ENCODE measurements around the gene SMIM29. TPM values are rescaled to one million over a fixed set of nuclear protein-coding genes. Genes with fewer than 3 reads are reported as not detected.
A peak's percentile ranks its signal among the peaks of the same experiment; 100 is the strongest.
"Not testable (repeated sequence)": the region's sequence is repeated elsewhere in the genome, so short reads cannot be mapped to it uniquely, and the experiment has no call there.

SMIM29 gene
- total and polyA plus RNA-seq, 11 donors: 18.4 to 50.4 (median 31.3) TPM

DNA sequence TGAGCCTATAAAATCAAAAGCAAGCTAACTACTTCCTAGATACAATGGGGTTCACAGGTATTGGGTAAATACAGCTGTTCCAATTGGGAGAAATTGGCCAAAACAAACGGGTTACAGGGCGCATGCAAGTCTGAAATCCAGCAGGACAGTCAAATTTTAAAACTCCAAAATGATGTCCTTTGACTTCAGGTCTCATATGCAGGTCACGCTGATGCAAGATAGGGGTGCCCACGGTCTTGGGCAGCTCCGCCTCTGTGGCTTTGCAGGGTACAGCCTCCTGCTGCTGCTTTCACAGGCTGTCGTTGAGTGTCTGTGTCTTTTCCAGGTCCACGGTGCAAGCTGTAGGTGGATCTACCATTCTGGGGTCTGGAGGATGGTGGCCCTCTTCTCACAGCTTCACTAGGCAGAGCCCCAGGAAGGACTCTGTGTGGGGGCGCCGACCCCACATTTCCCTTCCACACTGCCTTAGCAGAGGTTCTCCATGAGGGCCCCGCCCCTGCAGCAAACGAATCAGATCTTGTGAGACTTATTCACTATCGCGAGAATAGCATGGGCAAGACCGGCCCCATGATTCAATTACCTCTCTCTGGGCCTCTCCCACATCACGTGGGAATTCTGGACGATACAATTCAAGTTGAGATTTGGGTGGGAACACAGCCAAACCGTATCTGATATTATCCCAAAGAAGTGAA lies 11.9 kb upstream of the SMIM29 start:
- TF ChIP-seq CTCF (IDR thresholded peaks at IDR 0.05): no peak
- TF ChIP-seq POLR2A (IDR thresholded peaks at IDR 0.05): no peak
- Histone ChIP-seq H3K36me3 (no peaks in the 10 kb centered on the region), H3K4me1 (no peaks in the 10 kb centered on the region), H3K9me3 (peaks cover 0 to 20% (median 0%) of the 10 kb centered on the region in 12 donors), H3K27me3 (no peaks in the 10 kb centered on the region), H3K4me3 (no peak overlapping the region), H3K27ac (no peak overlapping the region)
- no peak for ATAC-seq
- whole genome bisulfite sequencing, 4 donors: 79 to 85% (median 84%) methylated on average over 17 of the region's 17 CpGs
- intact Hi-C loops (cut with DNase I): no loop called here
- DNase-seq: no peak

- Histone ChIP-seq H3K27me3 (no peaks in the 10 kb centered on the region), H3K4me3 (no peak overlapping the region), H3K9me3 (peaks cover 0 to 15% (median 0%) of the 10 kb centered on the region in 12 donors), H3K4me1 (no peaks in the 10 kb centered on the region), H3K27ac (no peak overlapping the region), H3K36me3 (no peaks in the 10 kb centered on the region)
- TF ChIP-seq POLR2A (IDR thresholded peaks at IDR 0.05) (no peak), CTCF (IDR thresholded peaks at IDR 0.05) (no peak)
- 82 to 92% (median 90%) methylated on average over 6 of the region's 6 CpGs for WGBS, 4 donors
- no peak for ATAC-seq
- DNase-seq: no peak
- intact Hi-C loops (cut with DNase I): loop anchor here in 1 of 10 donors (10.0 kb wide), 1 partner anchor 45 kb away; no protein-coding TSS in a partner anchor
These were observed 10.8 kb upstream of the SMIM29 start for GRCh38 chr6:34259529-34260069.

DNA sequence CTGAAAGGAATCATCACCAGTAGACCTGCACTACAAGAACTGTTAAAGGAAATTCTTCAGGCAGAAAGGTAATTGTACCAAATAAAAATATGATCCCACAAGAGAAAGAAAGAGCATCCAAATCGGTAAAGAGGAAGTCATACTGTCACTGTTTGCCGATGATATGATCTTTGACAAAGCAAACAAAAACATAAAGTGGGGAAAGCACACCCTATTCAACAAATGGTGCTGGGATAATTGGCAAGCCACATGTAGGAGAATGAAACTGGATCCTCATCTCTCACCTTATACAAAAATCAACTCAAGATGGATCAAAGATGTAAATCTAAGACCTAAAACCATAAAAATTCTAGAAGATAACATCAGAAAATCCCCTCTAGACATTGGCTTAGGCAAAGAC lies 3.6 kb upstream of the SMIM29 start:
- not testable (repeated sequence) for H3K36me3 ChIP-seq, H3K27ac ChIP-seq, H3K4me3 ChIP-seq, ATAC-seq, H3K9me3 ChIP-seq, H3K27me3 ChIP-seq, DNase-seq
- peaks cover 0 to 22% (median 18%) of the 10 kb centered on the region in 12 donors for H3K4me1 ChIP-seq
- intact Hi-C loops (cut with DNase I): loop anchor here in 2 of 10 donors (5.0 to 10.0 kb wide), 2 partner anchors 52 to 140 kb away; partner anchors contain the start of gene NUDT3 (in 1 of the 2)
- 52 to 68% (median 62%) methylated on average over 2 of the region's 2 CpGs for WGBS, 4 donors

GRCh38 chr6:34249469-34250261 lies 859 bp upstream of the SMIM29 start:
- peak in 1 of 5 donors; percentile 7 for DNase-seq
- H3K9me3 ChIP-seq: no peaks in the 10 kb centered on the region
- H3K27me3 ChIP-seq: no peaks in the 10 kb centered on the region
- TF ChIP-seq POLR2A (IDR thresholded peaks at IDR 0.05) (no peak), CTCF (IDR thresholded peaks at IDR 0.05) (no peak)
- 39 to 63% (median 43%) methylated on average over 11 to 18 of the region's 18 CpGs for WGBS, 4 donors
- peak; percentile 5 to 56 (median 42) for ATAC-seq
- H3K27ac ChIP-seq: peak overlapping the region; percentile 80 to 96 (median 94)
- H3K4me1 ChIP-seq: peaks cover 0 to 31% (median 19%) of the 10 kb centered on the region in 12 donors
- intact Hi-C loops (cut with DNase I): loop anchor here (1.0 to 10.0 kb wide), 12 partner anchors 52 to 355 kb away; partner anchors contain the start of gene NUDT3 (in 7 of the 10)
- peak overlapping the region; percentile 46 to 96 (median 88) for H3K4me3 ChIP-seq
- H3K36me3 ChIP-seq: no peaks in the 10 kb centered on the region
